CD4-positive, alpha-beta T cell treated with Interleukin-17A for 1 hour (primary cell): Measurements from ENCODE around the gene DNASE2B.

Source experiments
- DNase-seq: peaks from one replicate; pipeline ENCODE4 v3.0.0-alpha.2; 2020

Gene DNASE2B

DNA sequence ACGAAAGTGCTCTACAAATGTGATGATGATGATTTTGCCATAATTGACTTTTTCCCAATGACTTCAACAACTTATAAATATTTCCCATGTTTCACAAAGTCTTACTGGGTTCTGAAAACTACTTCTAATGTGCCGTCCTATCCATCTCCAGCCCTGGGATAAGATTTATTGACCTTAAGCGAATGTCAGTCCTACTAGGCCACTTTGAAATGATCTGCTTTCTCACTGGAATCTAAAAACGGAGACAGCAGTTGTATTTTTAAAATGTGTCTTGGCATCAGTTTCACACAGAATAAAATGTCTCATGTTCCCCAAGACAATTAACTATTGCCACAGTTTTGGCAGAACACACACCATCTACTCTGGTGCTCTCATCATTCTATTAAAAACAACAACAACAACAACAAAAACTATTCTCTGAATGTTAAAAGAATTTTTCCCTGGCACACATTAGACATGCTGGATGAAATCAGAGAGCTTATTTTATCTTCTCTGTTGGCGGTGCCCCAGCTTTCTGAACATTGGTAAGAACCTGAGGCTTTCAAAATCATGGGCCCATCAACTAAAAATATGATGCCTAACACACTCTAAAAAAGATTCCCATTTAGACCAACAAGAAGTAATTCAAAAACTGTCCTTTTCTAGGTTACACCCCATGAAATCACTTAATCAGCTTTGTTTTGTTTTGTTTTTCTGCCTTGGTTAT, 23.1 kb upstream of the DNASE2B start:
- no peak for DNase-seq

DNA sequence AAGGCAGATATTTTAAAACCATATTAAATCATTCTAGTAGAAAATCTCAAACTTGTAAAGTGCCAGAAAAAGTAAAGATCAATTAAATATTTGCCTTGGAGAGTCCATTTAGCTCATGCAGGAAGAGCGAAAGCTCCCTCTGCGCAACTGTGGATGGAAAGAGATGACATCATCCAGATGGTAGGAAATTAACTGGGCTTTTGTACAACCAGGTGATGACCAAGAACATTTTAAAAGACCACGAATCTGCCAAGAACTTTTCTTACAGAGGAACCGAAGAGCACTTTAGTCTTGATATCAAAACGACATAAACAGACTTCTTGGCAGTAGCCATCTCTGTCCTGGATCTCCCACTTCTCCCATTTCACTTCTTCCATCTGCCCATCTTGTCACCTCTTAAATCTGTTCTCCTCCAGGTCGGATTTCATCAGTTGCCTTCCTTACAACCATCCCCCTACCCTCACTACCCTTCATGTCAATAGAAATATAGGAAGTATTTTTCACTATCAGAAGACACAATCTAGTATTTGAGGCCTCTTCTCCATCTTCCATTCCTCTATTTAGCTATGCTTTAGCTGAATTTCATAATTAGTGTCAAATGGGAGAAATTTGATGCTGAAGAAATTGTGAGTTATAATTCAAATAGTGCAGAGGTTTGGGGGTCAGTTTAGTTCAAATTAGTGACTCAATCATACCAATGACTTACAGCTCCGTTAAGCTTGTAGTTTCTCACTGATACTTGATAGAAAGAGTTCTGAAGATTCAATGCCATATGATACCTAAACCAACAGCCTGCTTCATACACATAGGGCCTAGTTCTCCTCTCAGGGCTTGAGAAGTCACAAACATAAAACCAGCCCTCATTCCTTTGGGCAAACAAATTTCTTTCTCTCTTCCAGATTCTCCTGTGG, 22.0 kb upstream of the DNASE2B start:
- DNase-seq = no peak

DNA sequence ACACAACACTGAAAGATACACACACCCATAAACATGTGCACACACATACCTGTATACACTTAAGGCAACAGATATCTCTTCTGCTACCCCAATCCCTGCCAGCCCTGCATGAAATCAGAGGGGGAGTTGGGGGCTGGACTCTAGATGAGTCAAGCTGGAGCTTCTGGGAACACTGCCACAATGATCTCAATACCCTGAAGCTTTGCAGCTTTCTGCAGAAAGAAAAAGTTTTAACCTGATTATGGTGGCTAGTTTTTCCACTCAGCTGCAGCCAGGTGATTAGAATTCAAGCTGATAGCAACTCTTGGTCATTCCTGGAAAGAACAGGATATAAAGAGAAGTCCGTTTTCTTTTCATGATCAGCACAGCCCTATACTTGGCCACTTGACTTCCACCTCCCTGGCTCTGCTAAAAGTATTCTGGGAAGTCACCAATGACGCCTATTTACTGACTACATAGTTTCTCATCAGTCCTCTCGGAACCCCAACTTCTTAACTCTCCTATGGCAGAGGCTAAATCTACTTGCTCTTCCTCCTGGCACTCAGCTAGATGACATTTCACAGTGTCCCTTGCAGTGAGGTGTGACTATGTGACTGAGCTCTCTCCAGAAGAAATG, 20.7 kb upstream of the DNASE2B start:
- DNase-seq = no peak

DNA sequence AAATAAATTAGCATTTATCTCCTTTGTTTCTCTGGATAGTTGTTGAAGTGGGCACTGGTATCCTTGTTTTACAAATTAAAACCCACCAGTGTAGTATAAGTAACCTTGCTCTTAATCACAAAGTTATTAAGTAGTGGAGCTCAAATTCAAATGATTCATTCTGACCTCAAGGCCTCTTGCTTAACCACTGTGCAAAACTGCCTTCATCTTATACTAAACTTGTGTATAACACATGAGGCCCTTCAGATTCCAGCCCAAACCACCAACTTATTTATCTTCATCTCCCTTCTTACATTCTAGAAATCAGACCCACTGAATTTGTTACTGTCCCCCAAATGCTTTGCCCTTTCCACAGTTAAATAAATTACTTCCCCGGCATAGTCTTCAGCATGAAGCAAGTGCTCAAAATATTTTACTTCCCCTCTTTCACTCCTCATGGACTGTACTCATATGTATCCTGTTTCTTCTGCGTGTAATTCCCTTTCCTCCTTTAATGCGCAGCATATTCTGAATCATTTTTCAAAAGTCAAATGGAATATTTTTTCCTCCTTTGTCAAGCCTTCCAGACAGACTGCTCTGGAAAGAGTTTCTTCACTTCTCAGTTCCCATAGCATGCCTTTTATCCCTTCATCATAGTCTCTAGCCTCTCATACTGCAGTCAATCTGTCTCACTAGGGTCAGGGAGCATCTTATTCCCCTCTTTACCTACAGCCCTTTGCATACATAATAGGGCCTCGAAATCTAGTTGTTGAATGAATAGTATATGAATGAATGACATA, 19.0 kb upstream of the DNASE2B start:
- DNase-seq = no peak

DNA sequence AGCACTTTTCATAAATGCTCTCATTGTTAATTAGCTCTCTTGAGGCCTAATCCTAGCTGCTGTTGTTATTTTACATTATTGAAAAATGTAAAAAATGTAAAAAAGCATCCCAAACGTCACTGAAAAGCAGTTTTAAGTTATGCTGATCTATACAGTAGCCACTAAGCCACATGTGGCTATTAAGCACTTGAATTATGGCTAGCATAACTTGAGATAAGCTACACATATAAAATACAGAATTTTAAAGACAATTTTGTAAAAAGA, 18.4 kb upstream of the DNASE2B start:
- no peak for DNase-seq

DNA sequence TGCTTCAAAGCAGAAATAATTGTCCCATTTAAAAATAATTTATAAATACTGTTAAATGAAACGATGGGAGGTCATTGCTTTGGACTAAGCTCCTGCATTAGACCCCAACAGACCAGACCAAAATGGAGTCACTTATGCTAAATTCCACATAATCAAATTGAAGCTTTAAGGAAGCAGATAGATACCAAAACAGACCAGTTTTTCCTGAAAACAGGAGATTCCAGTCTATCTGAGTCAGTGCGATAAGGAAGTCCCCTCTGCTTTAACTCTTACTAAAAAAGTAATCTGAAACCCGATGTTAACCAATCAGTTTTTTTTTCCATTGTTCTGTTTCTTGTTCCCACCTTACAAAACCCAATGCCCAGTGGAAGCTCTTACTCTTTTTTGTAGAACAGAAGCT, 16.2 kb upstream of the DNASE2B start:
- DNase-seq = no peak

DNA sequence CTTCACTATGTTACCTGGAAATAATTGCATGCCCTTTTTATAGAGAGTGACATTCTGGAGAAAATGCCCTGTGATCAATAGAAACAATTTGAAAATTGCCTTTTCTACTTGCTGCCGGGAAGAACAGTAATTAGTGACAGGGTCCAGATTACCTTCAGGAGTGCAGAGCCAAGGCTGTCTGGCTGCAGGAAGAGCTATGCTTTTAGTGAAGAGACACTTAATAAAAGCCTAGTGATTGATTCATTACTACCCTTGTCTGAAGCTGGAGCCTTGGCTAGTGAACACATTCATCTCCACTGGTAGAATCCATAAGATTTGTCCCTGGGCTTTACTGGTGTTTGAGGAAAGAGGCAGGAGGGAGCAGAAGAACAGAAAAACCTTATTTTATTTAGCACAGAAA, 12.9 kb upstream of the DNASE2B start:
- DNase-seq = no peak

DNA sequence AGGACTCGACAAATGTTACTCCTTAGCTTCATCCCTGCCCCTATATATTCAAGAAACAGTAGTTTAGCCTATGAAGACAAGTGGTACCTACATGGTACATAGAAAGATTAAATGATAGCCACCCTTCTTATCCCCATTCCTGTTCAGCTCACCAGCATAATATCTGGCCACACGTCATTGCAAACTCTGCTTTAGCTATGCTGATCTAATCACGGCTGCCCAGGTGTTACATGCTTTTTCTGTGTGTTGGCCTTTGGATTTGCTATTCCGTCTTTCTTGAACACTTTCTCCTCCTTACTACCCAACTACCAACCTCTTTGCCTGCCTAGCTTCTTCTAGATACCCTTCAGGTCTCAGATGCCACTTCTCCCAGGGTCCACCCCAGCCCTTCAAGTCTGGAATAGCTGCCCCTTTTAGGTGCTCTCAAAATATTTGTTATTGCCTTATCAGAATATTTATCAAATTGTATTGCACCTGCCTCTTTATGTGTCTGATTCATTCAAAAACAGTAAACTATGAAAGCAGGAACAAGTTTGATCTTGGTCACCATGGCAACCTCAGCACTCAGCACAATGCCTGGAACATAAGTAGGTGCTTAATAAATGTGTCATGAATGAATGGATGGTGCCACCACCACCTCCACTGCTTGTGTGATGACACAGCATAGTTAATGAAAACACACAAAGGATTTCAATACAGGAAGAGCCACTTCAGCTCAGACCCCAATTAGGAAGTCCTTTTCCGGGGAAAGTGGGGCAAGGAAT, 11.4 kb upstream of the DNASE2B start:
- DNase-seq = no peak

DNA sequence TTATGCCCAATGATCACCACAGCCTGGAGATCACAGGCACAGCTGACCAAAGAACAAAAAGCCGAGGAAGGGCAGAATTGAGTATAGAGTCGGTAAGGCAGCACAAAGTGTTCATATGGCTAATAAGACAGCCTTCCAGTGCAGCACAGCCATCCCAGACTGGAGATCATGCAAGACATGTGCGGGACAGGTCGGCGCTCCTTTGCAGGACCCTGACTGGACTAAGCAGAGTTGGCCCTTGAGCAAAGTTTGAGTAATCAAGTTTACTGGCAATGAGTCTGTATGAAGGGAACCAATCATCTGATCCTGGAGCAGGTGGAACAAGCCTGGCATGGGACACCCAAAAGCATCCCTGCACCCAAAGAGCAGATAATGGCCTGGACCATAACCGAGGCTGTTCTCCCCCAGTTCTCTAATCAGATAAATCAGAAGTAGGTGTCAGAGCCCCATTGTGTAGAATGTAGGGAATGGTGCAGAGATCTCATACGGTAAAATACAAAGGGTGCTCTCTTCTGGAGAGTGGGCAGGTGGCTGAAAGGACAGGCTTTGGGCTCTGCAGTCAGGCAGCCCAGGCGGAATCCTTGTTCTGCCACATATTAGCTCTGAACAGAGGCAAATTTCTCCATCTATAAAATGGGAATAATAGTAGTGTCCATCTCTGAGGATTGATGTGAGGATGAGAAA, 10.7 kb upstream of the DNASE2B start:
- DNase-seq = no peak

DNA sequence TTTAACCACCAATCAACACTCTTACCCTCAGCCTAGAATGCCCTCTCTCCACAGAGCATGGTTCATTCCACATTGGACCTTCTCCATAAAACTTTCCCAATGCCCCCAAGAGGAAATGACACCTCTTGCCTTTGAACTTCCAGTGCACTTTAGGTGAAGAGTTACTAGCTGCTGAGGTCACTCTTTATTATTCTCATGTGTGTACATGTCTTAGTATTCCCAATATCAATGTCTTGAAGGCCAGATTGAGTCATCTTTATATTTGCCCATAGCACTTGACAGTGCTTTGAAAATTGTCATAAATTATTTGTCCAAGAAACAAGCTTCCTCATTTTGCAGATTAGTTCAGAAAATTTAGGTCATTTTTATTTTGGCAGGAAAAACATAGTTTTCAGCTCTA, 8.1 kb upstream of the DNASE2B start:
- DNase-seq = no peak

DNA sequence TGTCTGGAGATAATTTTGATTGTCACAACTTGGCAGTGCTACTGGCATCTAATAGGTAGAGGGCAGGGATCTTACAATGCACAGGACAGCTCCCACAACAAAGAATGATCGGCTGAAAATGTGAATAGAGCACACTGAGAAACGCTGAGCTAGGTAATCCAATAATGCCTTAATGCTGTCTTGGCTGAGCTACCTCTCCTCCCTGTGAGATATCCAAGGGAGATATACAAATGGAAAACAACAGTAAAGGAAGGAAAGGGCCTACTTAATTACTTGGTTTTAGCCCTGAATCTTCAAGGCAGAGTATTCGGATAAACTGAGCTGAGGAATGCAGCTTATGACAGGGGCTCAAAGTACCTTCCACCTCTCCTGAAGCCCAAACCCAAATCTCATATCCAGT, 2.9 kb downstream of the DNASE2B start:
- DNase-seq = no peak

DNA sequence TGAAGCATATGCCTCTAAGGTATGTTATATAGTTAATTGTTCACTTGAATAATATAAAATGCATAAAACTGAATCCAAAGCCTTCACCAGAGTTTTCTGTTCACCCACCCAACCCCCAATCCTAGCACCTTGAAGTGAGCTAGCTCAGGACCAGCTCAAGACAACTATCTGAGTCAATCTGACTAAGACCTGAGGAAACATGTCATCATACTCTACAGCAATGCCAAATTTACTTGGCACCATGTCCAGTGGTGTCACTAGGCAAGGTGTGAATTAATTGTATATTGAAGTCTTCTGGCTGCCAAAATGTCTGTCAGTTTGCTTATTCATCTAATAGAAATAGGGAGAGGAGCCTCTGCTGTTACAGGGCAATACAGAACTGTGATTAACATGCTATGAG, 3.8 kb downstream of the DNASE2B start:
- DNase-seq = no peak

DNA sequence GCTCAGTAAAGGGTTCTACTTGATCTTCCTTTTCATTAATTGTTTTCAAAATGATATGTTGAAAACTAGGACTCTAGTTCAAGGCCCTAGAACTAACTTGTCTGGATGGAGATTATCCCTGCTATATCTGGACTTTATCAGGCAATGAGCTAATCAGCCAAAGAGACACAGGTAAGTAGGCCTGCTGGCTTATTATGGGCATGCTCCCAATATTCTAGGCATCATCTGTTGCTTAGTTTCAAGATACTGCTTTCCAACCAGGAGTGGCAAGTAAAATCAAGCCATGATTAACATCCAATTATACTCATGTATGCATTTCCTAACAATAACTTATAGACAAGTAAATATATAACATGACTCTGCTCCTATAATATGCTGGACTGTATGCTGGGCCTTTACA, 4.2 kb downstream of the DNASE2B start:
- no peak for DNase-seq

DNA sequence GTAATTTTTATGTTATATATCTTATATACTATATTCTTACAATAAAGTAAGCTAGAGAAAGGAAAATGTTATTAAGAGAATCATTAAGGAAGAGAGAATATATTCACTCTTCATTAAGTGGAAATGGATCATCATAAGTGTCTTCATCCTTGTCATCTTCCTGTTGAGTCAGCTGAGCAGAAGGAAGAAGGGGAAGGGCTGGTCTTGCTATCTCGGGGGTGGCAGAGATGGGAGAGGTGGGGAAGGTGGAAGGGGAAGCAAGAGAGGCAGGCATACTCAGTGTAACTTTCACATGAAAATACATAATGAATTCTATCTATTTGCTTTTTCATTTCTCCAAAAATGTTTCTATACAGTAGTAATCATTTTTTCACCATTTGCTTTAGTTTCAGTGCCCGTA, 5.1 kb downstream of the DNASE2B start:
- no peak for DNase-seq

DNA sequence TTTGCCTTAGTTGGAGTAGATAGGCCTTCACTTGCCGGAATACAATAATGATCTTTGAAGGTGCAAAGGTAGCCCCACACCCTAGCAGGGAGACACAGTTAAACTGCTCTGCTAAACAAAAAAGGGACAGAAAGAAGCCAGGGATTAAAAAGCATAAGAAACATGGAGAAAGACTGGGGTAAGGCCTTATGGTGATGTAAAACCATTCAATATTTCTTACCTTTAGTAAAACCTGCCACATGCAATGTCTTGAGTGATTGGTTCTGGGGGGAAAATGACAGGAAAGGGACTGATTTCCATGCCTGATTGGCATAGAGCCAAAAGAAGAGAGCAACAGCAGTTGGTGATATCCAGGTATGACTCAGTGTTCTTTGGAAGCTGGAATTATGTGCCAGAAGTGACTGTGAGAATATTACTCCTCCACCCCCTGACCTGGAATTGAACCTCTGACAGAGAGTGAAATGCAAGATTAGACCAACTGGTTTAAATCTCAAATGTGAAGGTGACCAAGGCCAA, 8.1 kb downstream of the DNASE2B start:
- no peak for DNase-seq

DNA sequence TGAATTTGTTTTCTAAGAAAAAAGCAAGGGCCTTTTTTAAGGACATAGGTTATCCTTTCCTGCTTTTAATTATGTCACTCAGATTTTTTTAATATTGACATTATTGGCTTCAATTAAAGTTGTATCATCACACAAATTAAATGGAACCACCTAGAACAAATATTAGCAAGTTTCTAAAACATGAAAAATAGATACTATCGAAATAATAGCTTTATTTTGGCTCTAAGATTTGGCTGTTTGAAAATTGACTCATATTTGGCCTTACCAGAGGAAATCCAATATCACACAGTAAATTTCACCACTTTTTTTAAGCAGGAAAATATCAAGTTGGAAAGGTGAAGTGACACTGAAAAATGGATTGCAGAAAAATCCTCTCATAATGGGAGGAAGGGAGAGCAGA, 9.2 kb downstream of the DNASE2B start:
- no peak for DNase-seq

DNA sequence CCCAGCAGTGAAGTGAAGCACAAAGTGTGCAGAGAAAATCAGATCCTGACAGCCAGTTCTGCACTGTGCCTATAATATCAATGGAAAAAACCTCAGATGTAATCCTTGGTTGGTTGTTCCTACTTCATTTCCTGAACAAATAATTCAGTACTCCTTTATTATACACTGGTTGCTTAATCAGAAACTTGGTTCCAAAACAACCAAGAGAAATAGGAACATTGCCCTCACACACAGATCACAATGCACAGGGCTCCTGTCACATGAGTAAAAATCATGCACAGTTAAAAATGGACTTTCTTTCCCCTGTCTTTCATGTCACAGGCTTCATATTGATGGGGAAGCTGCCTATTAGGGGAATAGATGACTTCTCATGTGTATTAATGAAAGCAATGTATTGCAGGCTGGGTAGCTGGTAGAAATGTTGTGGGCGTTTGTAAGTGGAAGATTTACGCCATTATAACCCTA, 9.7 kb downstream of the DNASE2B start:
- no peak for DNase-seq

DNA sequence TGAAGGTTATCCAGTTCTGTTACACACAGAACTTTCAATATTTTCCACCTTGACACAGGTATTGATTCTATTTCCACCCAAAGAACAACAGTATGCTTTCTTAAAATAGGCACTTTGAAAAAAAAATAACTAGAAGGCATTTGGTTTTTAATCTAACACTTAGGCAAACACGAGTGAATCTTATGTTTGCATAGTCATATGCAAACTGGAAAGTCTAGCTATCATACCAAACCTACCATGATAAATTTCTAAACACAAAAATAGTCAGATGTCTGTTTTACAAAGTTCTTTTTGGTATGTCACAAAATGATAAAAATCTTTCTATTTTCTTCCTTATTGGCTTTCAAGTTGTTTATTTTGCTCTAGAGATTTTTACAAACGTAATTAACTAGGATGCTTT, 11.6 kb downstream of the DNASE2B start:
- no peak for DNase-seq

DNA sequence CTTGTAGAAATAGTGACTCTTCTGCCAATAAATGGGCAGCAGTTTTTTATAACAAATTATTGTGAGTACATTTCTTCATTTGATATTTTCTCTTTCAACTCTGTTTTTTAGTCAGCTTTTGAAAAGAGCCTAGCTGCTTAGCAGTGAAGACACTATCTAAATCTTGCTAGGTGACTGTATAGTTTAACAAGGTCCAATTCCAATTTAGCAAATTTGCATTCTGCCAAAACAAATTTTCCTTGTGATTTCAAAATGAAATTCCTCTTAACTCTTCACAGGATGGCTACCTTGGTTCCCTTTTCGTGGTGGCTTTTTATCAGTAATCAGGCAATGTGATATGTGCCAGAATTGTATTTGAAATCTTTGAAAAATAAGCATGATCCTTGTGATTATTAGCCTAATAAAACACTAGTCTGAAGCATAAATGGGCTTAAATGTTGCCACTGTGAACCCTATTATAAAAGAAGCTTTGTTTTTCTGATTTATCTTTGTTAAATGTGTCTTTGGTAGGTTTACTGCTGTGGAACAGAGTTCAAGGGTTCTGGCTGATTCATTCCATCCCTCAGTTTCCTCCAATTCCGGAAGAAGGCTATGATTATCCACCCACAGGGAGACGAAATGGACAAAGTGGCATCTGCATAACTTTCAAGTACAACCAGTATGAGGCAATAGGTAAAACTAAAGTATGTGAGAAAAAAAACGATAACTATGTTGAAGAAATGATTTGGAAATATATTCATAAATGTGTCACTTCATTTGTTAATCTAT, 12.2 kb downstream of the DNASE2B start:
- DNase-seq = no peak

DNA sequence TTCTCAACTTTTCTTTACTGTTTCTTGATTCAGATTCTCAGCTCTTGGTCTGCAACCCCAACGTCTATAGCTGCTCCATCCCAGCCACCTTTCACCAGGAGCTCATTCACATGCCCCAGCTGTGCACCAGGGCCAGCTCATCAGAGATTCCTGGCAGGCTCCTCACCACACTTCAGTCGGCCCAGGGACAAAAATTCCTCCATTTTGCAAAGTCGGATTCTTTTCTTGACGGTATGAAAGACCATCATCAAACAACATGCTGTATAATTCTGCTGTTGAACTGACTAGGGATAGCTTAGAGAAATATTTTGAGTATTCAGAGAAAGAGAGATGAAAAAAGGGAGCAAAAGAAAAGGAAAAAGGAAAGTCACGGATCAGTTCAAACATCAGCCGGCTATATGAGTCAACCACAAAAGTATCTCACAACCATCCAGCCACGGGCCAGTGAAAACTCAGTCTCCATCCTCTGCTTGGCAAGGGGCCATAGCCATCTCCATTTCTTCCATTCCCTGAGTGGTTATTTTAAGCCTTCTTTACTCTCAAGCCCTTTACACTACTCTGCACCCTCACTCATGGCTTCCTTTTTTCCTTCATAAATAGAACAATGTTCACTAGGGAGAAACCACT, 14.1 kb downstream of the DNASE2B start:
- no peak for DNase-seq
